GM23338 (cell line): ENCODE results near the gene KRTAP10-12.

ENCODE experiments used
- TF ChIP-seq, protein P1 (sequence below), 2 experiments: fragments of 200-600 bp in 1 of 2; sonication (generic) in 1 of 2; conservative IDR thresholded peaks; 2 replicates each; pipeline versions ENCODE4 v1.5.1 to v1.6.1; 2016 to 2017; ENCODE audit warnings: antibody characterized with exemption in 2 of 2, low read depth in 2 of 2, mild to moderate bottlenecking in 2 of 2, moderate library complexity in 1 of 2
- TF ChIP-seq, protein P2 (sequence below): IDR thresholded peaks from one replicate; pipeline ENCODE4 v1.6.1; 2018; ENCODE audit warnings: antibody characterized with exemption; ENCODE audit not compliant: unreplicated experiment

DNA sequence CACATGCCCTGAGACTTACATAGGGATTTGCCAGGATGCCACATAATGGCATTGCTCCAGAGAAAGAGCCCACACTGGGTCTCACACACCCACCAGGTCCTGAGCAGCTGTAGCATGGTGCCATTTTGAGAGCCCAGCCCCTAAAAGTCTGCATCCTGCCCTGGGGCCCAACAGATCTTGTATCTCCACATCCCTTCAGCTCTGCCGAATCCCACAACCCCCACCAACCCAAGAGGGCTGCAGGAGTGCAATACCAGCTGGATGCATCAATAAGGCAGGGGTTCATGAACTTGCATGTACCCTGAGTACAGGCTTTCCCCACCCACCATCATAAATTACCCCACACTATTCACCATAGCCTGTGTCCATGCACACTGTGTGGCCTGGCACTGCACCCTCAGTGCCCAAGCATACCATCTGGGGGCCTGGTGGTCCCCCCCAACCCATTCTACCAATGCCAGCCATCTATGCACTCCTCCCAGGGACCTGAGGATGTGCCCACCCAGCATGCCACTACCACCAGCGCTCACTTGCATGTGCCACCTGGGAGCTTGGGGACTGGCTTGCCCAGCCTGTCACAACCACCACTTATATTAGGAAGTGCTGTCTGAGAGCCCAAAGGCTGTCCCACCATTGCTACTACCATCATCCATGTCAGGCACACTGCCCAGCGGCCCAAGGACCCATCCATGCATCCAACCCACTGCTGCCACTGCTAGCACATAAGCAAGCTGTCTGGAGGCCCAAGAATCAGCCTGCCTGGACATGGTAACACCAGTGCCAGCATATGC, 26.1 kb upstream of the KRTAP10-12 start:
- TF ChIP-seq, protein P1, sequence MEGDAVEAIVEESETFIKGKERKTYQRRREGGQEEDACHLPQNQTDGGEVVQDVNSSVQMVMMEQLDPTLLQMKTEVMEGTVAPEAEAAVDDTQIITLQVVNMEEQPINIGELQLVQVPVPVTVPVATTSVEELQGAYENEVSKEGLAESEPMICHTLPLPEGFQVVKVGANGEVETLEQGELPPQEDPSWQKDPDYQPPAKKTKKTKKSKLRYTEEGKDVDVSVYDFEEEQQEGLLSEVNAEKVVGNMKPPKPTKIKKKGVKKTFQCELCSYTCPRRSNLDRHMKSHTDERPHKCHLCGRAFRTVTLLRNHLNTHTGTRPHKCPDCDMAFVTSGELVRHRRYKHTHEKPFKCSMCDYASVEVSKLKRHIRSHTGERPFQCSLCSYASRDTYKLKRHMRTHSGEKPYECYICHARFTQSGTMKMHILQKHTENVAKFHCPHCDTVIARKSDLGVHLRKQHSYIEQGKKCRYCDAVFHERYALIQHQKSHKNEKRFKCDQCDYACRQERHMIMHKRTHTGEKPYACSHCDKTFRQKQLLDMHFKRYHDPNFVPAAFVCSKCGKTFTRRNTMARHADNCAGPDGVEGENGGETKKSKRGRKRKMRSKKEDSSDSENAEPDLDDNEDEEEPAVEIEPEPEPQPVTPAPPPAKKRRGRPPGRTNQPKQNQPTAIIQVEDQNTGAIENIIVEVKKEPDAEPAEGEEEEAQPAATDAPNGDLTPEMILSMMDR (conservative IDR thresholded peaks at IDR 0.05; ENCODE audit: low read depth in 2 of 2), result no peak
- TF ChIP-seq, protein P2, sequence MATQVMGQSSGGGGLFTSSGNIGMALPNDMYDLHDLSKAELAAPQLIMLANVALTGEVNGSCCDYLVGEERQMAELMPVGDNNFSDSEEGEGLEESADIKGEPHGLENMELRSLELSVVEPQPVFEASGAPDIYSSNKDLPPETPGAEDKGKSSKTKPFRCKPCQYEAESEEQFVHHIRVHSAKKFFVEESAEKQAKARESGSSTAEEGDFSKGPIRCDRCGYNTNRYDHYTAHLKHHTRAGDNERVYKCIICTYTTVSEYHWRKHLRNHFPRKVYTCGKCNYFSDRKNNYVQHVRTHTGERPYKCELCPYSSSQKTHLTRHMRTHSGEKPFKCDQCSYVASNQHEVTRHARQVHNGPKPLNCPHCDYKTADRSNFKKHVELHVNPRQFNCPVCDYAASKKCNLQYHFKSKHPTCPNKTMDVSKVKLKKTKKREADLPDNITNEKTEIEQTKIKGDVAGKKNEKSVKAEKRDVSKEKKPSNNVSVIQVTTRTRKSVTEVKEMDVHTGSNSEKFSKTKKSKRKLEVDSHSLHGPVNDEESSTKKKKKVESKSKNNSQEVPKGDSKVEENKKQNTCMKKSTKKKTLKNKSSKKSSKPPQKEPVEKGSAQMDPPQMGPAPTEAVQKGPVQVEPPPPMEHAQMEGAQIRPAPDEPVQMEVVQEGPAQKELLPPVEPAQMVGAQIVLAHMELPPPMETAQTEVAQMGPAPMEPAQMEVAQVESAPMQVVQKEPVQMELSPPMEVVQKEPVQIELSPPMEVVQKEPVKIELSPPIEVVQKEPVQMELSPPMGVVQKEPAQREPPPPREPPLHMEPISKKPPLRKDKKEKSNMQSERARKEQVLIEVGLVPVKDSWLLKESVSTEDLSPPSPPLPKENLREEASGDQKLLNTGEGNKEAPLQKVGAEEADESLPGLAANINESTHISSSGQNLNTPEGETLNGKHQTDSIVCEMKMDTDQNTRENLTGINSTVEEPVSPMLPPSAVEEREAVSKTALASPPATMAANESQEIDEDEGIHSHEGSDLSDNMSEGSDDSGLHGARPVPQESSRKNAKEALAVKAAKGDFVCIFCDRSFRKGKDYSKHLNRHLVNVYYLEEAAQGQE, result no peak
